C4-2B (cell line): ENCODE measurements around the gene ZNF320.
"Not testable (repeated sequence)": the region's sequence is repeated elsewhere in the genome, so short reads cannot be mapped to it uniquely, and the experiment has no call there.

ENCODE experiments used
- CTCF ChIP-seq: fragments of 450-650 bp; conservative IDR thresholded peaks from 2 replicates; pipeline ENCODE4 v1.5.1; 2017; ENCODE audit warnings: mild to moderate bottlenecking
- ZFX ChIP-seq: fragments of 450-650 bp; IDR thresholded peaks from 2 replicates; pipeline ENCODE4 v1.6.1; 2017

DNA sequence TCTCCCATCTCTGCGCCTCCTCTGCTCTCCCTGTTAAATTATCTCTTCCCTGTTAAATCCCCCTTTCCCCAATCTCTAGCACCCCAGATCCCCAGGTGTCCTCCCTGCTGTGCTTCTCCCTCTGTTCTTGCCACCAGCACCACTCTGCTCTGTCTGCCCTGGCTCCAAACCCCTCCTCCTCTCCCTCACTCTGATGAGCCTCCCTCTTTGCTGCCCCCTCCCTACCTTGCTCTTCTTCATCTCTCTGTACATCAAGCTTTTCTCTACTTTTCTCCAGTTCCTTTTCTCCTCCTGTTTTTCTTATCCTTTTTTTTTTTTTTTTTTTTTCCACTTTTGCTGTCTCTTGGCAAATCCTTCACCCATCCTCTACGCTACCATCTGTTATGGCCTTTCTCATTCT, 44.1 kb upstream of the ZNF320 start:
- TF ChIP-seq CTCF, ZFX: not testable (repeated sequence)
